Fibroblast of lung (primary cell): ENCODE measurements around the gene BRD7. TPM values are rescaled to one million over a fixed set of nuclear protein-coding genes. Genes with fewer than 3 reads are reported as not detected.
A peak's percentile ranks its signal among the peaks of the same experiment; 100 is the strongest.

ENCODE experiments used
- DNase-seq, 2 donors: peaks; one replicate each; pipeline versions ENCODE4 v3.0.0 to v3.0.0-alpha.2; 2010; ENCODE audit warnings: low read depth in 2 of 2
- H2AFZ ChIP-seq: 2 replicates; pipeline ENCODE4 v1.5.1; 2012; ENCODE audit warnings: low read length, control low read depth, inconsistent platforms
- H3K27ac ChIP-seq: 2 replicates; pipeline ENCODE4 v1.5.1; 2011; ENCODE audit warnings: low read length, control low read depth; ENCODE audit not compliant: insufficient read depth
- H3K27me3 ChIP-seq: 2 replicates; pipeline ENCODE4 v1.5.1; 2011; ENCODE audit warnings: mild to moderate bottlenecking, low read length; ENCODE audit not compliant: control insufficient read depth, insufficient read depth
- H3K36me3 ChIP-seq: 2 replicates; pipeline ENCODE4 v1.5.1; 2011; ENCODE audit warnings: low read length; ENCODE audit not compliant: control insufficient read depth, insufficient read depth
- H3K4me1 ChIP-seq: 2 replicates; pipeline ENCODE4 v1.5.1; 2011; ENCODE audit warnings: low read length; ENCODE audit not compliant: control insufficient read depth, insufficient read depth; ENCODE audit errors: extremely low read depth
- H3K4me2 ChIP-seq: 2 replicates; pipeline ENCODE4 v1.5.1; 2011; ENCODE audit warnings: low read length, control low read depth; ENCODE audit not compliant: insufficient read depth; ENCODE audit errors: extremely low read depth
- H3K4me3 ChIP-seq, 4 experiments: fragments of 200-600 bp in 1 of 4; sonication (generic) in 1 of 4; replicated peaks in 1 of 4; 2 replicates each; pipeline ENCODE4 v1.5.1; 2011 to 2016; ENCODE audit warnings: low read length in 4 of 4, low read depth in 3 of 4, mild to moderate bottlenecking in 3 of 4, control low read depth in 2 of 4, inconsistent platforms in 1 of 4, mixed read lengths in 1 of 4; ENCODE audit not compliant: insufficient read depth in 1 of 4; ENCODE audit errors: control extremely low read depth in 1 of 4
- H3K79me2 ChIP-seq: 2 replicates; pipeline ENCODE4 v1.5.1; 2012; ENCODE audit warnings: mild to moderate bottlenecking, low read length, inconsistent platforms; ENCODE audit not compliant: control insufficient read depth, insufficient read depth
- H3K9ac ChIP-seq: 2 replicates; pipeline ENCODE4 v1.5.1; 2011; ENCODE audit warnings: mild to moderate bottlenecking, low read length, control low read depth; ENCODE audit not compliant: insufficient read depth
- H3K9me3 ChIP-seq: 2 replicates; pipeline ENCODE4 v1.5.1; 2012; ENCODE audit warnings: low read depth, low read length; ENCODE audit not compliant: control insufficient read depth, insufficient read depth
- H4K20me1 ChIP-seq: 2 replicates; pipeline ENCODE4 v1.5.1; 2011; ENCODE audit warnings: low read length; ENCODE audit not compliant: control insufficient read depth, insufficient read depth; ENCODE audit errors: extremely low read depth
- EZH2 ChIP-seq: IDR thresholded peaks from 2 replicates; pipeline ENCODE4 v1.5.1; 2012; ENCODE audit warnings: low read length, control low read depth, mild to moderate bottlenecking; ENCODE audit errors: missing control alignments
- polyA plus RNA-seq, 2 donors: library from polyadenylated mRNA; depleted of rRNA in 1 of 2; stranded (reverse) in 1 of 2; unstranded in 1 of 2; fragments of >200 nt; gene quantifications; 2 replicates each; pipeline ENCODE4 v1.2.1, GENCODE V29; 2011 to 2012; ENCODE audit warnings: missing spikeins in 1 of 2
- total RNA-seq: library from RNA; depleted of rRNA; stranded (reverse); fragments of >200 nt; gene quantifications from 2 replicates; pipeline ENCODE4 v1.2.1, GENCODE V29; 2014
- TF ChIP-seq, protein P1 (sequence below), 2 donors: IDR thresholded peaks in 1 of 2; conservative IDR thresholded peaks in 1 of 2; 1 replicate in 1 of 2; 2 replicates in 1 of 2; pipeline ENCODE4 v1.5.1; 2011 to 2012; ENCODE audit warnings: low read length in 2 of 2, control low read depth in 1 of 2, inconsistent platforms in 1 of 2, low read depth in 1 of 2, mild to moderate bottlenecking in 1 of 2

BRD7 gene
- total and polyA plus RNA-seq, 2 donors (not counting 1 experiment from before 2014, with no cell fraction given): 50.0 to 51.5 TPM

DNA sequence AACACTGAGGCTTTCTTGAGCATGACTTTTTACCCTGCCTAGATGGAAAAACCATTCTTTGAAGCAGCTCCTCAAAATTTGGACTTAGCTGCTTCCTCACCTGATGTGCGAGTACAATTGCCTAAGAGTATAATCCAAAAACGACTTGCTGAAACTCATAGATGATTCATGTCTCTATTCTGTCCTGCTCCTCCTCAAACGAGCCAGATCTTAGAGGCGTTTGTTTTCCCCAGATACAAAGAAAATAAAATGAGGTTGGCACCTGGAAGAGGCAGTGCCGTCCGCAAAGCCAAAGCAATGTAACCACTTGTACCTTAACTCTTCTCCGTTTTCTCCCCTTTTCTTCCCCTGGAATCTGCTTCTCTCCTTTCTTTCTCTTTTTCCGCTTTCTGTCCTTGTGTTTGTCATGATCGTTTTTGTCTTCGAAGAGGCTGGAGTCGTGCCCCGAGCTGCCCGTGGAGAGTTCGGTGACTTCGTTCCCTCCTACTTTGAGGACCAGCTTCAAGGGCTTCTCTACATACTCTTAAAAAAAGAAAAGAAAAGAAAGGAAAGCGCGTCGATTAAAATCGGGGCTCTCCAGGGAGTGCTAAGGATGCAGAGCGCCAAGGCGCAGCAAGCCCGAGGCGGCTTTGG, 895 bp downstream of the BRD7 start:
- H2AFZ ChIP-seq: no peak overlapping the region
- no peaks in the 10 kb centered on the region for H4K20me1 ChIP-seq
- peak overlapping the region; percentile 52 to 76 (median 66) for H3K4me3 ChIP-seq
- peaks cover 5% of the 10 kb centered on the region for H3K4me1 ChIP-seq
- H3K27me3 ChIP-seq: no peaks in the 10 kb centered on the region
- peak overlapping the region; percentile 74 for H3K9ac ChIP-seq
- H3K36me3 ChIP-seq: no peaks in the 10 kb centered on the region
- DNase-seq: no peak
- H3K9me3 ChIP-seq: no peaks in the 10 kb centered on the region
- peak overlapping the region; percentile 35 for H3K27ac ChIP-seq
- H3K79me2 ChIP-seq: peaks cover 21% of the 10 kb centered on the region
- TF ChIP-seq, protein P1, sequence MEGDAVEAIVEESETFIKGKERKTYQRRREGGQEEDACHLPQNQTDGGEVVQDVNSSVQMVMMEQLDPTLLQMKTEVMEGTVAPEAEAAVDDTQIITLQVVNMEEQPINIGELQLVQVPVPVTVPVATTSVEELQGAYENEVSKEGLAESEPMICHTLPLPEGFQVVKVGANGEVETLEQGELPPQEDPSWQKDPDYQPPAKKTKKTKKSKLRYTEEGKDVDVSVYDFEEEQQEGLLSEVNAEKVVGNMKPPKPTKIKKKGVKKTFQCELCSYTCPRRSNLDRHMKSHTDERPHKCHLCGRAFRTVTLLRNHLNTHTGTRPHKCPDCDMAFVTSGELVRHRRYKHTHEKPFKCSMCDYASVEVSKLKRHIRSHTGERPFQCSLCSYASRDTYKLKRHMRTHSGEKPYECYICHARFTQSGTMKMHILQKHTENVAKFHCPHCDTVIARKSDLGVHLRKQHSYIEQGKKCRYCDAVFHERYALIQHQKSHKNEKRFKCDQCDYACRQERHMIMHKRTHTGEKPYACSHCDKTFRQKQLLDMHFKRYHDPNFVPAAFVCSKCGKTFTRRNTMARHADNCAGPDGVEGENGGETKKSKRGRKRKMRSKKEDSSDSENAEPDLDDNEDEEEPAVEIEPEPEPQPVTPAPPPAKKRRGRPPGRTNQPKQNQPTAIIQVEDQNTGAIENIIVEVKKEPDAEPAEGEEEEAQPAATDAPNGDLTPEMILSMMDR (conservative IDR thresholded peaks at IDR 0.05 in 1 of 2, IDR thresholded peaks at IDR 0.05 in 1 of 2; ENCODE audit: low read depth in 1 of 2, low read length in 2 of 2): no peak
- TF ChIP-seq EZH2: no peak
- peak overlapping the region; percentile 81 for H3K4me2 ChIP-seq

DNA sequence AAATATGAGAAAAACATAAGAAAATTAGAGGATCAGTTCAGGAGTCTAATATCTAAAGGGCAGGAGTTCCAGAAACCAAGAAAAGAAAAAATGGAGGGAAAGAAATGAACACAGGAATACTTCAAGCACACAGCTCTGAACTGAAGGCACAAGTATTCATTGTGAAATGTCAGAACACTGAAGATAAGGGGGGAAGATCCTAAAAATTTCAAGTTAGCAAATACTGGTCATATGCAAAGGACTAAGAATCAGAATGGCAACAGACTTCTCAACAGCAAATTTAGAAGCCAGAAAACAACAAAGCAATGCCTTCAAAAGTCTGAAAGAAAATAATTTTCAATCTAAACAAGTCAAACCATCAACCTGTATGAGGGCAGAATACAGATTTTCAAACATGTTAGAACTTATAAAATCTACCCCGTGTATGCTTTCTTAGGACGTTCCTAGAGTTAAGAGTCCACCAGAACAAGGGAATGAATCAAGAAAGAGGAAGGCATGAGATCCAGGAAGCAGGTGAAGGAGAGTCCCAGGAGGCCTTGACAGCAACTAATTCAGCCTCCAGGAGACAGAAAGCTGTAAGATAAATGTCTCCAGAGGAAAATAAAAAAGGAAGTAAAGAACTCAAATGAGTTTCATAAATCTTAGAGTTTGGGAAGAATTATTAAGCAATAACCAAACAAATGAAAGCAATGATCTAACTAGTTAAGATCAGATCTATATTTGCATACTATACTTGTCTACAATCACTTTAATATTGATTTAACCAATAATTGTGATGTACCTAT, 2.8 kb downstream of the BRD7 start:
- Histone ChIP-seq H3K27me3 (no peaks in the 10 kb centered on the region), H3K79me2 (peaks cover 21% of the 10 kb centered on the region), H3K4me3 (no peak overlapping the region), H2AFZ (no peak overlapping the region), H3K27ac (no peak overlapping the region), H3K9me3 (no peaks in the 10 kb centered on the region), H3K4me2 (no peak overlapping the region), H3K4me1 (peaks cover 5% of the 10 kb centered on the region), H3K9ac (no peak overlapping the region), H4K20me1 (no peaks in the 10 kb centered on the region), H3K36me3 (peaks cover 2% of the 10 kb centered on the region)
- no peak for DNase-seq
- TF ChIP-seq, protein P1 (conservative IDR thresholded peaks at IDR 0.05 in 1 of 2, IDR thresholded peaks at IDR 0.05 in 1 of 2; ENCODE audit: low read depth in 1 of 2, low read length in 2 of 2): no peak
- no peak for TF ChIP-seq EZH2

DNA sequence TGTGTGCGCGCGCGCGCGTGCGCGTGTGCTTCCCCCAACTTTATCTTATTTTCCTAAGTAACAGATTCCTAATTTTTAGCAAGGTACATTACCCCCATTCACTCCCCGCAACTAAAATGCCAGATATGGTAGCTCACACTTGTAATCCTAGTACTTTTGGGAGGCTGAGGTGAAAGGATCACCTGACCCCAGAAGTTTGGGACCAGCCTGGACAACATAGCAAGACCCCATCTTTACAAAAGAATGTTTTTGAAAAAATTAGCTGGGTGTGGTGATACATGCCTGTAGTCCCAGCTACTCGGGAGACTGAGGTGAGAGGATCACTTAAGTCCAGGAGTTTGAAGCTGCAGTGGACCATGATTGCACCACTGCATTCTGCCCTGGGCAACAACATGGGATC, 5.1 kb downstream of the BRD7 start:
- H3K4me2 ChIP-seq: no peak overlapping the region
- no peak for TF ChIP-seq EZH2
- TF ChIP-seq, protein P1 (conservative IDR thresholded peaks at IDR 0.05 in 1 of 2, IDR thresholded peaks at IDR 0.05 in 1 of 2; ENCODE audit: low read depth in 1 of 2, low read length in 2 of 2): no peak
- H3K4me3 ChIP-seq: no peak overlapping the region
- no peak overlapping the region for H3K27ac ChIP-seq
- no peak overlapping the region for H2AFZ ChIP-seq
- peaks cover 26% of the 10 kb centered on the region for H3K79me2 ChIP-seq
- no peaks in the 10 kb centered on the region for H4K20me1 ChIP-seq
- no peaks in the 10 kb centered on the region for H3K27me3 ChIP-seq
- no peak for DNase-seq
- H3K9ac ChIP-seq: no peak overlapping the region
- H3K4me1 ChIP-seq: peaks cover 4% of the 10 kb centered on the region
- H3K36me3 ChIP-seq: peaks cover 3% of the 10 kb centered on the region
- H3K9me3 ChIP-seq: no peaks in the 10 kb centered on the region
